Body of pancreas (tissue), 4 donors: ENCODE data around the gene LRP2BP. TPM values are rescaled to one million over a fixed set of nuclear protein-coding genes. Genes with fewer than 3 reads are reported as not detected.
"Not testable (repeated sequence)": the region's sequence is repeated elsewhere in the genome, so short reads cannot be mapped to it uniquely, and the experiment has no call there.

Experiments
- ATAC-seq: fragments of 150-250 bp; one replicate; pipeline ENCODE4 v1.9.1; 2016
- DNase-seq, 4 donors: peaks; one replicate each; pipeline ENCODE4 v3.0.0-alpha.2; 2019
- H3K27ac ChIP-seq, 4 donors: fragments of 200-600 bp; sonication (generic); 1 replicate in 3 of 4; 2 replicates in 1 of 4; pipeline versions ENCODE4 v1.5.1 to v1.6.1; 2016 to 2019; ENCODE audit warnings: mild to moderate bottlenecking in 1 of 4, mixed read lengths in 1 of 4, moderate library complexity in 1 of 4
- H3K27me3 ChIP-seq, 2 donors: fragments of 200-600 bp; sonication (generic); one replicate each; pipeline ENCODE4 v1.6.0; 2016; ENCODE audit warnings: mild to moderate bottlenecking in 1 of 2
- H3K36me3 ChIP-seq, 2 donors: fragments of 200-600 bp; sonication (generic); replicated peaks in 1 of 2; 2 replicates each; pipeline ENCODE4 v1.5.1; 2016; ENCODE audit warnings: low read depth in 2 of 2; ENCODE audit not compliant: insufficient read depth in 1 of 2
- H3K4me1 ChIP-seq: fragments of 200-600 bp; sonication (generic); one replicate; pipeline ENCODE4 v1.6.0; 2016
- H3K4me3 ChIP-seq, 2 donors: fragments of 200-600 bp; sonication (generic); 1 replicate in 1 of 2; 2 replicates in 1 of 2; pipeline ENCODE4 v1.5.1; 2016 to 2019
- H3K9me3 ChIP-seq, 3 donors: fragments of 200-600 bp; sonication (generic); 1 replicate in 2 of 3; 2 replicates in 1 of 3; pipeline ENCODE4 v1.5.1; 2016
- POLR2A ChIP-seq, 3 donors: fragments of 450-650 bp; IDR thresholded peaks; one replicate each; pipeline ENCODE4 v1.6.1; 2016; ENCODE audit warnings: antibody characterized with exemption in 3 of 3, mild to moderate bottlenecking in 2 of 3
- WGBS, 2 donors: methylation state at CpG; one replicate each; pipeline ENCODE4 v1.1.5; 2017; 5-methylcytosine and 5-hydroxymethylcytosine counted together
- intact Hi-C: fragments of 100-400 bp; cut with DNase I; formaldehyde crosslinking; loops from one replicate; pipeline ENCODE4 v1.15.1; 2023
- total RNA-seq, 2 donors: library from RNA; depleted of rRNA; stranded (reverse); fragments of >200 nt; gene quantifications; one replicate each; pipeline ENCODE4 v1.1.0, GENCODE V29; 2016
- TF ChIP-seq, protein P1 (sequence below), 7 experiments: fragments of 450-650 bp in 4 of 7; fragments of 200-600 bp in 3 of 7; sonication (generic) in 3 of 7; IDR thresholded peaks; one replicate each; pipeline ENCODE4 v1.5.1; 2016 to 2019; ENCODE audit warnings: antibody characterized with exemption in 7 of 7

LRP2BP gene
- total RNA-seq, 2 donors from 2014 or later, result 2.0 to 2.1 TPM

DNA sequence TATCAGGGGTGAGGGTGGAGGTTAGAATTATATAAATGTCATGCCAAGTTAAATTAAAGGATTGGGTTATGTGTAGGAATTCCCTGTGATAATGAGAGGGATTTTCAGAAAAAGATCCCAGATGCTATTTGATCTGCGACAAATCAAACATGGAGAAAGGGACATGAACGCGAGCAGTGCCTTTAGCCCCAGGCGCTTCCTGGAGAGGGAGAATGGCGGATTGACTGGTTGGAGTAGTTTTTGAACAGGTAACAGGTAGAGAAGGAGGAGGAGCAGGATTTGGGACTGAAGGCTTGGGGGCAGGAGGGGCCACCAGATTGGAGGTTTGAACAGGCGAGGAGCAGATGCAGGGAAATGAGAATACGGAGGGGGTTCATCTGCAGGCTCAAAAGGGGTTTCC is 67.1 kb downstream of the LRP2BP start:
- WGBS, 2 donors, result 94 to 95% methylated on average over 7 of the region's 7 CpGs
- no peaks in the 10 kb centered on the region for H3K4me1 ChIP-seq
- DNase-seq (no peak), ATAC-seq (no peak)
- TF ChIP-seq, protein P1, sequence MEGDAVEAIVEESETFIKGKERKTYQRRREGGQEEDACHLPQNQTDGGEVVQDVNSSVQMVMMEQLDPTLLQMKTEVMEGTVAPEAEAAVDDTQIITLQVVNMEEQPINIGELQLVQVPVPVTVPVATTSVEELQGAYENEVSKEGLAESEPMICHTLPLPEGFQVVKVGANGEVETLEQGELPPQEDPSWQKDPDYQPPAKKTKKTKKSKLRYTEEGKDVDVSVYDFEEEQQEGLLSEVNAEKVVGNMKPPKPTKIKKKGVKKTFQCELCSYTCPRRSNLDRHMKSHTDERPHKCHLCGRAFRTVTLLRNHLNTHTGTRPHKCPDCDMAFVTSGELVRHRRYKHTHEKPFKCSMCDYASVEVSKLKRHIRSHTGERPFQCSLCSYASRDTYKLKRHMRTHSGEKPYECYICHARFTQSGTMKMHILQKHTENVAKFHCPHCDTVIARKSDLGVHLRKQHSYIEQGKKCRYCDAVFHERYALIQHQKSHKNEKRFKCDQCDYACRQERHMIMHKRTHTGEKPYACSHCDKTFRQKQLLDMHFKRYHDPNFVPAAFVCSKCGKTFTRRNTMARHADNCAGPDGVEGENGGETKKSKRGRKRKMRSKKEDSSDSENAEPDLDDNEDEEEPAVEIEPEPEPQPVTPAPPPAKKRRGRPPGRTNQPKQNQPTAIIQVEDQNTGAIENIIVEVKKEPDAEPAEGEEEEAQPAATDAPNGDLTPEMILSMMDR (IDR thresholded peaks at IDR 0.05), result no peak
- no peak for TF ChIP-seq POLR2A (IDR thresholded peaks at IDR 0.05)
- intact Hi-C loops, result no loop called here
- H3K4me3 ChIP-seq, result no peak overlapping the region
- no peaks in the 10 kb centered on the region for H3K36me3 ChIP-seq
- no peaks in the 10 kb centered on the region for H3K9me3 ChIP-seq
- H3K27ac ChIP-seq, result no peak overlapping the region
- H3K27me3 ChIP-seq, result no peaks in the 10 kb centered on the region

DNA sequence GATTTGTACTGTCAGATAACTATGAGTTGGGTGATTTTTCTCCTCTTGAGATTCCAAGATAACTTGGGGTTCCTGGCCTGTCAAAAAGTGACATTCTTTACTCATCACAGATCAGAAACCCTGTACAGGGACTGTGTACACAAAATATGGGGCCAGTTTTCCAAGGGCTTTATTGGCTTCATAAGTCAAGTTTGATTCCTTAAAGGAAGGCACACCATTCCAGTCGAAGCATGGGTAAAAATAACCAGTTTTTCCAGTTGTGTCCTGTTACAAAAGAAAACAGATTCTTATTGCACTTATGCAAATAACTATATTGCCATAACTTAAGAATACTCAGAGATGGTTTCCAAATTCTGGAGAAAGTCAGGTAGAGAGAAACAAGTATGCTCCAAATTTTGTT is 70.0 kb downstream of the LRP2BP start:
- intact Hi-C loops, H3K27me3 ChIP-seq, H3K27ac ChIP-seq, H3K4me3 ChIP-seq, DNase-seq, H3K4me1 ChIP-seq, ATAC-seq, H3K9me3 ChIP-seq, H3K36me3 ChIP-seq: not testable (repeated sequence)
- 29 to 33% methylated on average over 1 of the region's 1 CpG for WGBS, 2 donors

DNA sequence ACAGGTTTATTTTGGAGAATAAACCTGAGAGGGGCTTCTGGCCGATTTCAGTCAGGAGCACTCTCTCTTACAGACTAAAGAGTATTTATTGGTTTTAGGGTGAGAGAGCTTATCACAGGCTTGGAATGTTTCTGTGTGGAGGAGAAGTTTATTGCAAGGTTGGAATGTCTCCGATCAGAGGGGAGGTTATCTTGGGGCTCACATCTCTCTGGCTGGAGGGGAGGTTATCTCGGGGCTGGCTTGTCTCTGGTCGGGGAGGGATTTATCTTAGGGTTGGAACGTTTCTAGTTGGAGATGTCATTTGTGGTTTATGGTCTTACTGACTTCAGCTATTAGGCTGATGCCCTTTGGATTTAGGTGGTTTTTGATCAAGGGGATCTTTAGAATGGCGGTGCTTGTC is 71.4 kb downstream of the LRP2BP start:
- 79 to 86% methylated on average over 6 of the region's 6 CpGs for WGBS, 2 donors
- H3K27ac ChIP-seq, intact Hi-C loops: not testable (repeated sequence)

DNA sequence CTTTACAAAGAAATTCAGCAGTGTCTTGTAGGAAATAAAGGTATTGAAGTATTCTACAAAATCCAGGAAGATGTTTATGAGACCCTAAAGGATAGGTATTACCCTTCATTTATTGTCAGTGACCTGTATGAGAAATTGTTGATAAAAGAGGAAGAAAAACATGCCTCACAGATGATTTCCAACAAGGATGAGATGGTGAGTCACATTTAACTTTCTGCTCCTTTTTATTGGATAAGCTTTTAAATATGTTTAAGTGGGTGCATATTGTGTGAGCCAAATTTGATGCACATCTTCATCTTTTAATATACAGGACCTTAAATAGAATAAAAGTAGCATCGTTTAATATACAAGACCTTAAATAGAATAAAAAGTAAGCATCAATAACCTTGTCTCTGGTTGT is 72.1 kb downstream of the LRP2BP start:
- no peak for TF ChIP-seq POLR2A (IDR thresholded peaks at IDR 0.05)
- TF ChIP-seq, protein P1 (IDR thresholded peaks at IDR 0.05), result no peak
- H3K4me3 ChIP-seq, result no peak overlapping the region
- DNase-seq (no peak), ATAC-seq (no peak)
- H3K4me1 ChIP-seq, result peaks cover 1% of the 10 kb centered on the region
- no peak overlapping the region for H3K27ac ChIP-seq
- 88 to 93% methylated on average over 1 of the region's 1 CpG for WGBS, 2 donors
- intact Hi-C loops, result no loop called here
- no peaks in the 10 kb centered on the region for H3K9me3 ChIP-seq
- no peaks in the 10 kb centered on the region for H3K27me3 ChIP-seq
- H3K36me3 ChIP-seq, result no peaks in the 10 kb centered on the region

More for the DNA sequence above, 71.4 kb downstream of the LRP2BP start:
- H3K4me1 ChIP-seq, H3K36me3 ChIP-seq, H3K4me3 ChIP-seq, H3K9me3 ChIP-seq, DNase-seq, H3K27me3 ChIP-seq, ATAC-seq: not testable (repeated sequence)

DNA sequence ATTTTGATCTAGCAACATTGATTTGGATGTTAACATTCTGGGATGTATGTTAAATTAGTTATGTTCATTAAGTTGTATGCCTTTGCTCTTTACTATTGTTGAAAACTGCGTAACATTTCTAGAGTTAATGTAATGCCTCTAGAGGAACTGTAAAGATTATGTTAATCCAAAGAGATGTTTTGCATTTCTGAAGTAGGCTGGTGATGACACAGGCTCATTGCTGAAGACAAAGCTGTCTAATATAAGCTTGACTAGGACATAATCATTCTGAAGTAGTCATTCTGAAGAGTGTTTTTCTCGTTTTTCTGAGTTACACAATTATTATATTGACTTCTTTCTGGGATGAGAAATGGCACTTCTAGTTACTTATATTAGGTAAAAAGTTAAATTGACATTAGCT is 72.9 kb downstream of the LRP2BP start:
- H3K4me1 ChIP-seq, result peaks cover 4% of the 10 kb centered on the region
- no peak overlapping the region for H3K27ac ChIP-seq
- TF ChIP-seq, protein P1 (IDR thresholded peaks at IDR 0.05), result no peak
- TF ChIP-seq POLR2A (IDR thresholded peaks at IDR 0.05), result no peak
- no peaks in the 10 kb centered on the region for H3K27me3 ChIP-seq
- ATAC-seq, result no peak
- no peaks in the 10 kb centered on the region for H3K9me3 ChIP-seq
- intact Hi-C loops, result no loop called here
- no peaks in the 10 kb centered on the region for H3K36me3 ChIP-seq
- no peak overlapping the region for H3K4me3 ChIP-seq
- WGBS, 2 donors, result 65 to 75% methylated on average over 2 of the region's 2 CpGs
- no peak for DNase-seq

DNA sequence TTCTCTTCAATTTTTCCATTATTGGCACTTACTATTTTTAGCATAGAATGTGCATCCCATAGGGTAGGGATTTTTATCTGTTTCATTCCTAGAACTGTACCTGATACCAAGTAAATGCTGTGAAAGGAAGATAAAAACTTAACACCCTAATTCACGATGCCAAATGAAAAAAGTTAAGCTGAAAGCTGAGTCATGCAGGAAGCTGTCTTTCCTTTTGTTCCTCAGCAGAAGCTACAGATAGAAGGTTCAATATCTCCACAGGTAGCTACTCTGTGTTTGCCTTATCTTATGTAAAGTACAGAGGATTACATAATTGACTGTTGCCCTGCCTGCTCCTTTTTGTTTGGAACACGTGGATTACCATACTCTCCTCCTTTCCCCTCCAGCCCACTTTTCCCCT is 77.0 kb downstream of the LRP2BP start:
- WGBS, 2 donors, result 22 to 29% methylated on average over 2 of the region's 2 CpGs
- ATAC-seq (no peak), DNase-seq (no peak)

More for the DNA sequence above, 77.0 kb downstream of the LRP2BP start:
- H3K4me1 ChIP-seq, result peaks cover 4% of the 10 kb centered on the region
- H3K27me3 ChIP-seq, result no peaks in the 10 kb centered on the region
- H3K9me3 ChIP-seq, result no peaks in the 10 kb centered on the region
- intact Hi-C loops, result no loop called here
- no peak overlapping the region for H3K4me3 ChIP-seq
- H3K27ac ChIP-seq, result no peak overlapping the region
- peaks cover 0 to 4% of the 10 kb centered on the region in 2 donors for H3K36me3 ChIP-seq
- no peak for TF ChIP-seq POLR2A (IDR thresholded peaks at IDR 0.05)
- TF ChIP-seq, protein P1 (IDR thresholded peaks at IDR 0.05), result no peak
